ENCODE results near the gene CREB3L4. TPM values are rescaled to one million over a fixed set of nuclear protein-coding genes. Genes with fewer than 3 reads are reported as not detected.

The CREB3L4 gene
- total and polyA plus RNA-seq, 2 of the 4 experiments (the other 2 are of a cell fraction): 6.5 to 9.8 TPM

DNA sequence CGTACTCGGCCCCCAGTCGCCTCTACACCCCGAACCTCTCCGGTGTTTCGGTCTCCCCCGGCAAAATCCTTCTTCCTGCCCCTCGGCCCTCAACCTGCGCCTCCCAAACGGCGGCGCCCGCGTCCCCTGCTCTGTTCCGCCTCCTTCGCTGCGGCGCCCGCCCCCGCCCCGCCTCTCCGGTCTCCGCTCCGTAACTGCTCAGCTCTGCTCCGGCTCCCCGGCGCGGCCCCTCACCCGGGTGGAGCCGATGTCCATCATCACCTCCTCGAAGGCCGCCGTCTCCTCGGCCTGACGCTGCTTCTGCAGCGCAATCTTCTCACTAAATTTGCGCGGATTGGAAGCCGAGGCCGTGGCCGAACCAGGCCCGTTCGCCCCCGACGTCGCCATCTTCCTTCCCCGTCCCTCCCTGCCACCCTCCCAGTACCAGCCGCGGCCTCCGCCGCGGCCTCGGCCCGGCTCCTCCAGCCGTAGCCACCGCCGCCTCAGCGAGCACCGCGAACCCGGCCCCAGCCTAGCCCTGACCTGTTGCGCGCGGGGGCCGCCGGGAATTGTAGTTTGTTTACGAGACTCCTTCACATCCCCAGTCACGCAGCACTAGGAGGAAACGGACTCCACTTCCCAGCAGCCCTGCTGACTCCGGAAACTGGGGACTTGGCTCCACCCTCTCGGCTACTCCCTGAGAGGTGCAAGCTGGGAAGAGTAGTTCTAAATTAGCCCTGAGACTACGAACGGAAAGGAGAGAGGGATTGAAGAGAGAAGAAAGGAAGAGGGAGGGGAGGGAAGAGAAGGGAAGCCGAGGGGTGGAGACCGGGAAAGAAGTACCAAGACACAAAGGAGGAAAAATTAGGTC lies 9.4 kb upstream of the CREB3L4 start, which contains the start of gene CRTC2:
TSS of gene CRTC2 (minus strand) at position 502 of the 850 bp plus-strand sequence. CDS start at position 387, 115 bp downstream.
- peak within 1 kb of the TSS; percentile 78 for H3K4me3 ChIP-seq (ENCODE audit: insufficient read depth, low read depth, low read length)
- DNase-seq: peak; percentile 98
- WGBS, 2 experiments (ENCODE audit: extremely low coverage in 2 of 2, insufficient read length in 1 of 2): 0% methylated on average over 31 of the region's 75 CpGs; no CpG with 5 or more reads in 1 of the 2 experiments
- peak within 1 kb of the TSS; percentile 23; the same call in 1 of the 2 replicates for H2BK120ac ChIP-seq (ENCODE audit: low read depth, low read length)
- H4K5ac ChIP-seq (ENCODE audit: low read depth, low read length): peak within 1 kb of the TSS; percentile 65
- intact Hi-C loops (cut with micrococcal nuclease) (no loop called here), in situ Hi-C loops (cut with MboI; ENCODE audit: low sequenced_read_pairs) (loop anchor here (25.0 kb wide), 1 partner anchor 421 kb away; the partner anchor contains the start of genes S100A3, S100A4, S100A5 and S100A6), dilution Hi-C loops (cut with HindIII; ENCODE audit: low sequenced_read_pairs, unreplicated experiment) (no loop called here)
- H3K14ac ChIP-seq (replicated peaks; ENCODE audit: low read depth, low read length): peak within 1 kb of the TSS; percentile 98
- ChIA-PET POLR2A (ENCODE audit: unreplicated experiment) (interaction anchor here (0.5 to 1.3 kb wide), 5 partner anchors 12 to 417 kb away, joined by 3 to 6 read pairs (median 3); partner anchors contain the start of genes DENND4B and RPS27), CTCF (interaction anchor here (1.0 to 1.3 kb wide), 2 partner anchors 9 to 12 kb away, joined by 3 read pairs; partner anchors contain the start of genes CREB3L4 and DENND4B)
- H2BK5ac ChIP-seq (ENCODE audit: low read depth, low read length, poor library complexity, severe bottlenecking): peak within 1 kb of the TSS; percentile 71
- peak within 1 kb of the TSS; percentile 100 for H3K4me2 ChIP-seq (ENCODE audit: low read depth, low read length)
- H4K20me1 ChIP-seq (ENCODE audit: insufficient read depth, low read length): peaks cover 41% of the 10 kb centered on the region
- peaks cover 26% of the 10 kb centered on the region for H3K36me3 ChIP-seq (ENCODE audit: control insufficient read depth, insufficient read depth, low read length)
- TF ChIP-seq, protein P1, sequence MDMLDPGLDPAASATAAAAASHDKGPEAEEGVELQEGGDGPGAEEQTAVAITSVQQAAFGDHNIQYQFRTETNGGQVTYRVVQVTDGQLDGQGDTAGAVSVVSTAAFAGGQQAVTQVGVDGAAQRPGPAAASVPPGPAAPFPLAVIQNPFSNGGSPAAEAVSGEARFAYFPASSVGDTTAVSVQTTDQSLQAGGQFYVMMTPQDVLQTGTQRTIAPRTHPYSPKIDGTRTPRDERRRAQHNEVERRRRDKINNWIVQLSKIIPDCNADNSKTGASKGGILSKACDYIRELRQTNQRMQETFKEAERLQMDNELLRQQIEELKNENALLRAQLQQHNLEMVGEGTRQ (IDR thresholded peaks at IDR 0.05; ENCODE audit: low read depth, low read length): no peak
- TF ChIP-seq MXI1 (IDR thresholded peaks at IDR 0.05; ENCODE audit: borderline replicate concordance, low read depth, low read length) (no peak), CHD1 (IDR thresholded peaks at IDR 0.05; ENCODE audit: low read depth, low read length) (no peak), CTCF (conservative IDR thresholded peaks at IDR 0.05; ENCODE audit: low read depth, low read length) (0 out of 2 replicates have a peak, but pooled peaks have one; percentile 4), MAFK (IDR thresholded peaks at IDR 0.05; ENCODE audit: low read depth, low read length) (peak; percentile 36; the same call in 1 of the 2 replicates), POLR2A (IDR thresholded peaks at IDR 0.05; ENCODE audit: low read depth, low read length) (peak; percentile 72), MAZ (IDR thresholded peaks at IDR 0.05; ENCODE audit: borderline replicate concordance, low read depth, low read length) (peak; percentile 55; the same call in 1 of the 2 replicates), RFX5 (IDR thresholded peaks at IDR 0.05; ENCODE audit: low read depth, low read length) (no peak), FOS (IDR thresholded peaks at IDR 0.05; ENCODE audit: low read depth, low read length) (no peak), CEBPB (IDR thresholded peaks at IDR 0.05; ENCODE audit: low read depth, low read length) (no peak), NFE2L2 (IDR thresholded peaks at IDR 0.05; ENCODE audit: low read depth, low read length) (0 out of 2 replicates have a peak, but pooled peaks have one; percentile 1)
- H4K91ac ChIP-seq (ENCODE audit: insufficient read depth, low read depth, low read length): peak within 1 kb of the TSS; percentile 44
- peak within 1 kb of the TSS; percentile 92 for H3K9ac ChIP-seq (ENCODE audit: low read depth, low read length)
- no peaks in the 10 kb centered on the region for H3K27me3 ChIP-seq (ENCODE audit: control insufficient read depth, insufficient read depth, low read length)
- peak within 1 kb of the TSS; percentile 19 to 94 for H4K8ac ChIP-seq (ENCODE audit: low read depth in 2 of 2, low read length in 2 of 2)
- H3K79me1 ChIP-seq (ENCODE audit: low read depth in 1 of 2, low read length in 2 of 2): peaks cover 20 to 79% of the 10 kb centered on the region in 2 experiments
- peaks cover 27% of the 10 kb centered on the region for H3K9me1 ChIP-seq (ENCODE audit: insufficient read depth, low read length)
- peak within 1 kb of the TSS; percentile 85 for H3K4ac ChIP-seq (ENCODE audit: low read depth, low read length)
- peaks cover 16% of the 10 kb centered on the region for H3K4me1 ChIP-seq (ENCODE audit: control insufficient read depth, insufficient read depth, low read length)
- BruUV-seq (replicated peaks): no TSS peak
- peak within 1 kb of the TSS; percentile 32 for H2AK9ac ChIP-seq (replicated peaks; ENCODE audit: low read depth, low read length, poor library complexity)
- peak within 1 kb of the TSS; percentile 35; the same call in 1 of the 2 replicates for H3K18ac ChIP-seq (ENCODE audit: low read depth, low read length)
- ATAC-seq (ENCODE audit: low read depth): peak; percentile 78
- peak within 1 kb of the TSS; percentile 92 for H3K27ac ChIP-seq (ENCODE audit: insufficient read depth, low read length)
- peak within 1 kb of the TSS; percentile 92 for H2AK5ac ChIP-seq (ENCODE audit: low read depth, low read length)
- H3K23ac ChIP-seq (ENCODE audit: low read depth, low read length): peak within 1 kb of the TSS; percentile 97
- H2AFZ ChIP-seq (replicated peaks; ENCODE audit: low read length, poor library complexity): peak within 1 kb of the TSS; percentile 86
- no peak within 1 kb of the TSS for H2BK20ac ChIP-seq (ENCODE audit: low read depth, low read length)
- peak within 1 kb of the TSS; percentile 63 for H3K56ac ChIP-seq (ENCODE audit: extremely low read depth, insufficient read depth, low read length)
- H3K9me3 ChIP-seq (ENCODE audit: control insufficient read depth, insufficient read depth, low read length): no peaks in the 10 kb centered on the region
- no peak within 1 kb of the TSS; the same call in 2 of the 3 replicates for H2BK15ac ChIP-seq (ENCODE audit: low read depth, low read length)
